Activated T-helper 2 cell treated with anti-CD3 and anti-CD28 coated beads, Interferon-gamma antibody, Interleukin-2, Interleukin-4, amounts not matched to agents 10 μg/mL and 5 μg/mL and 100 μg/mL, durations not matched to agents 14 hours and 24 hours and 36 hours (primary cell): ENCODE measurements around the gene DGUOK. TPM values are rescaled to one million over a fixed set of nuclear protein-coding genes. Genes with fewer than 3 reads are reported as not detected.

Experiments
- DNase-seq: peaks from one replicate; pipeline ENCODE4 v3.0.0; 2021; ENCODE audit warnings: low spot score
- H3K27ac Mint-ChIP-seq: one replicate; pipeline ENCODE4 v1.8.0; 2021; ENCODE audit warnings: mixed read lengths
- H3K27me3 Mint-ChIP-seq: one replicate; pipeline ENCODE4 v1.8.0; 2021; ENCODE audit warnings: low read depth, mixed read lengths
- H3K36me3 Mint-ChIP-seq: one replicate; pipeline ENCODE4 v1.8.0; 2021; ENCODE audit warnings: low read depth, mixed read lengths
- H3K4me1 Mint-ChIP-seq: one replicate; pipeline ENCODE4 v1.8.0; 2021; ENCODE audit warnings: low read depth, mixed read lengths
- H3K4me3 Mint-ChIP-seq: one replicate; pipeline ENCODE4 v1.8.0; 2021; ENCODE audit warnings: low read depth, mild to moderate bottlenecking, moderate library complexity, mixed read lengths
- H3K9me3 Mint-ChIP-seq: one replicate; pipeline ENCODE4 v1.8.0; 2021; ENCODE audit warnings: mixed read lengths
- intact Hi-C: fragments of 100-400 bp; cut with micrococcal nuclease; formaldehyde crosslinking; loops from one replicate; pipeline ENCODE4 v1.15.1; 2023
- total RNA-seq: library from RNA; stranded (reverse); gene quantifications from 2 replicates; pipeline ENCODE4 v1.2.3, GENCODE V29; 2022

DGUOK gene
- total RNA-seq, 1 donor from 2014 or later: 90.9 TPM

DNA sequence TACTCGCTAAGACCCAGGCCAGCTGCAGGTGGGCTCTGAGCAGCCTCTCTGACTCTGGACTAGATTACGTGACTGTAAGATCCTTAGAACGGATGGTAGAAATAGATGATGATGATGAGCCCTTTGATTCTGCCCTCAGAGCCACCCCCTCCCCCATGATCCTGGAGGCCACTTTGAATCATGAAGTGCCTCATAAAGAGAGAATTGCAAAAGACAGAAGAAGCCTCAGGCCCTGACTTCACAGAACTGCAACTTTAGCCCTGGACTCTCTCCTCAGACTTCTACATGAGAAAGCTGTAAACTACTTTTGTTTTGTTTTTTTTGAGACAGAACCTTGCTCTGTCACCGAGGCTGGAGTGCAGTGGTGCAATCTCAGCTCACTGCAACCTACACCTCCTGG lies 42.7 kb downstream of the DGUOK start:
- no peak for DNase-seq
- Mint-ChIP-seq H3K4me1 (peaks cover 64% of the 10 kb centered on the region), H3K27ac (no peak overlapping the region), H3K36me3 (peaks cover 3% of the 10 kb centered on the region), H3K9me3 (no peaks in the 10 kb centered on the region), H3K27me3 (no peaks in the 10 kb centered on the region), H3K4me3 (no peak overlapping the region)
- intact Hi-C loops: no loop called here

DNA sequence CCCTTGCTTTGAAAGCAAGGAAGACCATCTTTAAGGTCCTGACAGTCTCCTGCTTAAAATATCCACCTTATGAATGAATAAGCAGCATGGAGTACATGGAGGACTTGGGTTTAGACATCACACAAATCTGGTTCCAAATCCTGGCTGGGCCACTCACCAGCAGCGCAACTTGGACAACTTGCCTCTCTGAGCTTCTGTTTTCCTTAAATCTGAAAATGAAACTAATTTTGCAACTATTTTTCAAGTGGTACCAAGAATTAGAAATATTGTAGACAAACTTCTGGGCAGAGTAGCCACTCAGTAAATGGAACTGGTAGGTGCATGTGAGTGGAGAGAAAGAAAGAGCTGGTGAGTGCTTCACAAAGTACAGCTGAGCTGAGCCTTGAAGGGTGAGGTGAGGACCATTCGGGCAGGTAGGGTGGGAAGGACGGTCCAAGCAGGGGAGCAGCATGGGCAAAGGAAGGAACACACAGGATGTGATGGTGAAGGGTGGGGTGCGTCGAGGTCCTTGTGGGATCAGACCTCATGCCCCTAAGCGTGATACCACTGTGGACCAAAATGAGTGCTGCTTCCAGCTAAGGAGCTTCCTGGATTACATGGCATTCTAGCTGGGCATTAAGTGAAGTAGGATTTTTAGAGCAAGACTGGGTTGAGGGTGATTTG lies 43.6 kb downstream of the DGUOK start:
- DNase-seq: no peak
- intact Hi-C loops: no loop called here
- peaks cover 3% of the 10 kb centered on the region for H3K36me3 Mint-ChIP-seq
- no peaks in the 10 kb centered on the region for H3K9me3 Mint-ChIP-seq
- H3K27me3 Mint-ChIP-seq: no peaks in the 10 kb centered on the region
- peaks cover 56% of the 10 kb centered on the region for H3K4me1 Mint-ChIP-seq
- H3K27ac Mint-ChIP-seq: peak overlapping the region; percentile 83
- peak overlapping the region; percentile 61 for H3K4me3 Mint-ChIP-seq

DNA sequence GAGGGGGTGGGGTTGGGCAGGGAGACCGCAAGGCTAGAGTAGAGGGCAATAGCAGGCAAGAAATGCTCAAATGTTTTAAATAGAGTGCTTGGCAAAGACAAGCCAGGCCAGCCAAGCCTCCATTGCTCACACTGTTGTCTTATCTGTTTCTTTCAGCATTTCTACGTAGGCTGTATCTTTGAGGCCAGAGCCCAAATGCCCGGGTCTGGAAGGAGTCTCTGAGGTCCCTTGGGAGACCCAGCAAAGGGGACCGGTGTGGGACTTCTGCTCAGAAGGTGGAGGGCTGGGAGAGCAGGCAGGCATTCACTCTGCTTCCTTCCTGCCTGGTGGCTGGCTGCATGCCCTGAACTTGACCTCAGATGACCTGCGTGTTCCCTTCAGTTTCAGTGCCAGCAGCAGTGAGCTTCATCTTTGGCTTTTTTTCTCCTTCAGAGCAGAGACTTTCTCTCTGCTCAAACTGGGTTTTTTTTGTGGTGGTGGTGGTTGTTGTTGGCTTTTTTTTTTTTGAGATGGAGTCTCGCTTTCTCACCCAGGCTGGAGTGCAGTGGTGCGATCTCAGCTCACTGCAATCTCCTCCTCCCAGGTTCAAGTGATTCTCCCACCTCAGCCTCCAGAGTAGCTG lies 44.3 kb downstream of the DGUOK start:
- H3K27ac Mint-ChIP-seq: peak overlapping the region; percentile 83
- peaks cover 3% of the 10 kb centered on the region for H3K36me3 Mint-ChIP-seq
- DNase-seq: peak; percentile 54
- peaks cover 61% of the 10 kb centered on the region for H3K4me1 Mint-ChIP-seq
- H3K27me3 Mint-ChIP-seq: no peaks in the 10 kb centered on the region
- intact Hi-C loops: loop anchor here (1.0 kb wide), 1 partner anchor 8 kb away; no protein-coding TSS in a partner anchor
- no peaks in the 10 kb centered on the region for H3K9me3 Mint-ChIP-seq
- peak overlapping the region; percentile 61 for H3K4me3 Mint-ChIP-seq

DNA sequence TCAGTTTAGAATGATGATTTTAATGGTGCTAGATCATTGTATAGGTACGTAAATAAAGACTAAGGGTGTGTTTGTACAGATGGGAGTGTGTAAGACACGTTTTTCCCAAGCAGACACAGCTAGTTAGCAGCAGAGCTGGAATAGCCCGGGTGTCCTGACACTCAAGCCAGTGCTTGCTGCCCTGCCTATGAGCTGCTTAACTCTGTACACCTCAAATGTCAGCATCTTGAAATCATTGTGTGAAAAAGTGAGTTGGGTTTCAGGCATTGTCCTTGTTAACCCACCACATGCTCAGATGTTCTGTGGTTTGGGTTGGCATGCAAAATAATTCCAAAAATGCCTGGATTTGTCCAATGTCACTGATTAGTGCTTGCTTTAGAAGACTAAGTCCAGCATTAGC lies 45.0 kb downstream of the DGUOK start:
- H3K4me3 Mint-ChIP-seq: peak overlapping the region; percentile 61
- no peaks in the 10 kb centered on the region for H3K9me3 Mint-ChIP-seq
- H3K27ac Mint-ChIP-seq: peak overlapping the region; percentile 83
- H3K4me1 Mint-ChIP-seq: peaks cover 62% of the 10 kb centered on the region
- intact Hi-C loops: loop anchor here (1.0 kb wide), 1 partner anchor 8 kb away; no protein-coding TSS in a partner anchor
- no peaks in the 10 kb centered on the region for H3K27me3 Mint-ChIP-seq
- peaks cover 3% of the 10 kb centered on the region for H3K36me3 Mint-ChIP-seq
- DNase-seq: no peak

DNA sequence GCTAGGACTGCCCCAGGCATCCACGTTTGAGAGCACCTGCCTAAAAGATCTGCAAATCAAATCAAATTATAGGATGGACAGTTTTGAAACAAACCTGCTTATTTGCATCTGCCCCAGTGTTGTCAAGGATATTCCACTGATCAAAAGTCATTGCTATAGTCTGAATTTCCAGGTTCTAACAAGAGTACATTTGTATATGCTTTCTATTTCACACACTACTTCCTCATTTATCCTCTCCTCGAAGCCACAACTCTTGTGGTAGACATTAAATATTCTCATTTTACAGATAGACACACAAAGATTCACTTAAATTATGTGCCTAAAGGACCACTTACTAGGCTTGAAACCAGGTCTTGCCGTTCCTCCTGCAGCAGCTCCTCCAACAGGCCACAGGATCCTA lies 46.2 kb downstream of the DGUOK start:
- Mint-ChIP-seq H3K9me3 (no peaks in the 10 kb centered on the region), H3K27ac (no peak overlapping the region), H3K4me1 (peaks cover 66% of the 10 kb centered on the region), H3K36me3 (peaks cover 3% of the 10 kb centered on the region), H3K27me3 (no peaks in the 10 kb centered on the region), H3K4me3 (no peak overlapping the region)
- no peak for DNase-seq
- intact Hi-C loops: no loop called here

DNA sequence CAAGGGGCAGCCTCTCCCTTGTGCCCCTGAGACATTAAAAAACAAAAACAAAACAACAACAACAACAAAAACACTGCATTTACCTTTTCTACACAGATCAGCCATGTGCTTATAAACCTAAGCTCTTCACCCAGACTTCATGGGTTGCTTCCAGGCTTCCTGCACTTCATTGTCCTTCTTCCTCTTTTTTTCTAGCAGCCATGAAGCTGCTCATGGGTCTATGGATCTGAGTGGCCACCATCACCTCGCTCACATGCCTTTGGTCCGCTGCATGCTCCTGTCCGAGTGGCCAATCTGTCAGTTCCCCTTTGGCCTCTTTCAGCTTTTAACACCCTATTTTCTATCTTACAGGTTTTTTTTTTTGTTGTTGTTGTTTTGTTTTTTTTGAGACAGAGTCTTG lies 49.1 kb downstream of the DGUOK start:
- H3K4me1 Mint-ChIP-seq: peaks cover 65% of the 10 kb centered on the region

DNA sequence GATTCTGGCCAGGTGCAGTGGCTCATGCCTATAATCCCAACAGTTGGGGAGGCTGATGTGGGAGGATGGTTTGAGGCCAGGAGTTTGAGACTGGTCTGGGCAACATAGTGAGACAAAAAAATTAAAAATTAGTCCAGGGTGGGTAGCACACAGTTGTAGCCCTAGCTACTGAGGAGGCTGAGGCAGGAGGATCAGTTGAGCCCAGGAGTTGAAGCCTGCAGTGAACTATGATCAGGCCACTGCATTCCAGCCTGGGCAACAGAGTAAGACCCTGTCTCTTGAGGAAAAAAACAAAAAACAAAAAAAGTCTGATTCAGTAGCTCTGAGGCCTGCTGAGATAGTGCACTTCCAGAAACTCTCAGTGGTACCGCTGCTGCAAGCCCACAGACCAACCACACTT lies 50.1 kb downstream of the DGUOK start:
- Mint-ChIP-seq H3K9me3 (no peaks in the 10 kb centered on the region), H3K27me3 (no peaks in the 10 kb centered on the region), H3K36me3 (peaks cover 6% of the 10 kb centered on the region), H3K4me3 (no peak overlapping the region), H3K4me1 (peaks cover 62% of the 10 kb centered on the region), H3K27ac (no peak overlapping the region)
- intact Hi-C loops: no loop called here
- no peak for DNase-seq

More for the DNA sequence above, 49.1 kb downstream of the DGUOK start:
- no peak for DNase-seq
- H3K36me3 Mint-ChIP-seq: peaks cover 6% of the 10 kb centered on the region
- H3K27ac Mint-ChIP-seq: no peak overlapping the region
- no peaks in the 10 kb centered on the region for H3K27me3 Mint-ChIP-seq
- H3K4me3 Mint-ChIP-seq: no peak overlapping the region
- H3K9me3 Mint-ChIP-seq: no peaks in the 10 kb centered on the region
- intact Hi-C loops: no loop called here

DNA sequence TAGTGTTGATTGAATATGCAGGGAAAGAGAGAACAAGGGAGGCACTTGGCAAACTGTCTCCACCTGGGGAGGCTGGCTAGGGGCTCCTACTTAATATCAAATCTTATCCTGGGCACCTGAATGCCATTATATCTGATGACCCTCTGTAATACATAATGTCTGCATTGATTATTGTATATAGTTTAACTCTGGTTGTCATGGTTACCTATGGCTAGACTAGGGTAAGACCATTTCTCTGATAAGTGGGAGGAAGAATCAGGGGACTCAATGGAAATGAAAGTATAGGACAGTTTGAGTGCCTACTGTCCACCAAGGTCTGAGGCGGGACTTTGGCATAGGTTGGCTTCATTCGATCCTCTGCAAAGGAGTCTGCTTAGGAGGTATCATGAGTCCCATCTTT lies 50.8 kb downstream of the DGUOK start:
- peaks cover 57% of the 10 kb centered on the region for H3K4me1 Mint-ChIP-seq

DNA sequence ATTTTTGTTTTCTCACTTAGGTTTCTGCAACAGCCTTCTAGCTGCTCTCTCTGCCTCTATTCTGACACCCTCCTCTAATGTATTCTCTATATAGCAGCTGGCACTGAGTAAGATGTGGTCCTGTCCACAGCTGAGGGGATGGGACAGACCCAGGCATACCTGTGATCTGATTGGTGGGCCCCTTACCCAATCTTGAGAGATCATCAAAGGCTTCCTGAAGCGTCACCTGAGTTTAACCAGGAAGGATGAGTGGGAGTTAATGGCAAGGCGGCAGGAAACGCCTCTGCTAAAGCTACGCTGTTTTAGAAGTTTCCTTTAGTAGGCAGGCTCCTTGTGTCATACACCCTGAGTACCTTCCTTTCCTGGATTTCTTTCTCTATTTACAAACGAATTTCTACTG lies 52.3 kb downstream of the DGUOK start:
- H3K4me1 Mint-ChIP-seq: peaks cover 60% of the 10 kb centered on the region
- intact Hi-C loops: loop anchor here (1.0 to 2.0 kb wide), 2 partner anchors 8 to 14 kb away; no protein-coding TSS in a partner anchor
- peak overlapping the region; percentile 73 for H3K4me3 Mint-ChIP-seq
- peak overlapping the region; percentile 81 for H3K27ac Mint-ChIP-seq
- peak; percentile 57 for DNase-seq
- H3K27me3 Mint-ChIP-seq: no peaks in the 10 kb centered on the region
- no peaks in the 10 kb centered on the region for H3K9me3 Mint-ChIP-seq
- H3K36me3 Mint-ChIP-seq: peaks cover 9% of the 10 kb centered on the region

More for the DNA sequence above, 50.8 kb downstream of the DGUOK start:
- H3K27ac Mint-ChIP-seq: no peak overlapping the region
- no peaks in the 10 kb centered on the region for H3K27me3 Mint-ChIP-seq
- peaks cover 6% of the 10 kb centered on the region for H3K36me3 Mint-ChIP-seq
- no peaks in the 10 kb centered on the region for H3K9me3 Mint-ChIP-seq
- H3K4me3 Mint-ChIP-seq: no peak overlapping the region
- intact Hi-C loops: no loop called here
- DNase-seq: no peak

DNA sequence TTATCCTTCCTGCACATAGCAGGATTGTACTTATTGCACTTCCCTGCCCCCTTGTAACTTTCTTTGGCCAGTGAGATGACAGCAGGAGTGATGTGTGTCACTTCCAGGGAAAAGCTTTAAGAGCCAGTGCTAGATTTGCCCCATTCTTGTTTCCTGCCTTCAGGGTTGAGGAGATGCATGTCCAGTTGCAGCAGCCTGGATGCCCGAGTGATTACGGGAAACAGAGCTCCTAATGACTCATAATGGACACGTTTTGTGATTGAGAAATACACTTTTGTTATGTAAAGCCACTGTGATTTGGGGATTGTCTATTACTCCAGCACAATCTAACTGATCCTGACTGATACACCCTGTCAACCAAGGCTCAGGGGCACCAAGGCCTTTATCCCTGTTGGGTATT lies 53.0 kb downstream of the DGUOK start:
- peak overlapping the region; percentile 81 for H3K27ac Mint-ChIP-seq
- H3K36me3 Mint-ChIP-seq: peaks cover 9% of the 10 kb centered on the region
- H3K4me3 Mint-ChIP-seq: peak overlapping the region; percentile 73
- H3K4me1 Mint-ChIP-seq: peaks cover 60% of the 10 kb centered on the region
- no peak for DNase-seq
- intact Hi-C loops: loop anchor here (1.0 to 10.0 kb wide), 3 partner anchors 8 to 225 kb away; no protein-coding TSS in a partner anchor
- H3K27me3 Mint-ChIP-seq: no peaks in the 10 kb centered on the region
- H3K9me3 Mint-ChIP-seq: no peaks in the 10 kb centered on the region

DNA sequence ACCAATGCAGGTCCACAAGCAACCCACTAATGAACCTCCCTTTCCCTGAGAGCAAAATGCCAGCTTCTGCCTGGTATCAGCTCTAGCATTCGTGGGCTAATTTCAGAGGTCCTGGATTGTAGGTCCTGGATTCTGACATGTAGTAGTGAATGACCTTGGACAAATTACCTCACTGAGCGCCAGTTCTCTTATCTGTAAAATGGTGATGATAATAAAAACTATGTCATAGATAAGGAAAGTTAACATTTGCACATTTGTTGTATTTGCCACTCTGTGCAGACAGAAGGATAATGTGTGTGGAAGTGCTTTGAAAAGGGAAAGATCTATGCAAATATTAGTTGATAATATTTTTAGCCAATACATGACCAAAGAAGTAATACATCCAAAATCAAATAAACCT lies 53.9 kb downstream of the DGUOK start:
- no peak overlapping the region for H3K27ac Mint-ChIP-seq
- H3K4me3 Mint-ChIP-seq: peak overlapping the region; percentile 81
- no peaks in the 10 kb centered on the region for H3K27me3 Mint-ChIP-seq
- no peaks in the 10 kb centered on the region for H3K9me3 Mint-ChIP-seq
- intact Hi-C loops: loop anchor here (10.0 kb wide), 1 partner anchor 224 kb away; no protein-coding TSS in a partner anchor
- no peak for DNase-seq
- H3K4me1 Mint-ChIP-seq: peaks cover 57% of the 10 kb centered on the region
- peaks cover 9% of the 10 kb centered on the region for H3K36me3 Mint-ChIP-seq

DNA sequence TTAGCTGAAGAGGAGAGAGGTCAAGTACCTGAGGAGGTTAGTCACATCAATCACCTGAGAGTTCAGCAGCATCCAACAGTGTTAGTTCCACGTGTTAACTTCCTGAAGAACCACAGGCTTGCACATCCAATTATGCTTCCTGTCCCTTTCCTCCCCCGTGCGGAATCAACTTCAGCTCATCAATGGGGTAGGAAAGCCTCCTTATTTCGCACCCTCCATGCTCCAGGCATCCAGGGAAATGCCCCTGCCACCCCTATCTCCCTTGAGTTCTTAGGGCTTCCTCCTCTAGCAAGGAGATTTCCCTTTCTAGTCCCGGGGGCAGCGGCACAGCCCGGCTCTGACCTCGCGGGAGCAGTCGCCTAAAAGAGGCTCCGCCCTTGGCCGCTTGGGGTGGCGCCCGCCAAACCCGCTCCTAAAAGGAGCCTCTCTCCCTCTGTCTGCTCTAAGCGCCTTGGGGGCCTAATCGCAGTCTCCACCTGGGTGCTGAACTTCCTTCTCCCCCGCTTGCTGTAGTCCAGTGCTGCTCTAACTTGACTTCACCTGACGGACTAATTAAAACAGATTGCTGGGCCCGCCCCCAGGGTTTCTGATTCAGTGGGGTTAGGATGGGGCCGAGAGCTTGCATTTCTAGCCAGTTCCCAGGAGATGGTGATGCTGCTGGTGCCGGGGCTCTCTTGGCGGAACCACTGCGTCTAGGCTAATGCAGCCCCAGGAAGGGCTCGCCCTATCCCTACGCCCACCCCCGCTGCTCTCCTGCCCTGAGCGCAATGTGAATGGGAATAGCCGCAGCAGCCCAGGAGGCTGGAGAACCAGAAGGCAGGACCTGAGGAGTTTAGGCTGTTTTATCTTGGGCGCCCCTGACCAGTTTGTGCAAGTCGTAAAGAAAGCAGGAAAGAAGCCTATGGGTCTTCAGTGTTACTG lies 54.7 kb downstream of the DGUOK start:
- no peaks in the 10 kb centered on the region for H3K9me3 Mint-ChIP-seq
- H3K27me3 Mint-ChIP-seq: no peaks in the 10 kb centered on the region
- peak overlapping the region; percentile 11 for H3K27ac Mint-ChIP-seq
- intact Hi-C loops: loop anchor here (1.0 to 10.0 kb wide), 2 partner anchors 18 to 223 kb away; no protein-coding TSS in a partner anchor
- H3K4me3 Mint-ChIP-seq: peak overlapping the region; percentile 81
- H3K4me1 Mint-ChIP-seq: peaks cover 57% of the 10 kb centered on the region
- peaks cover 16% of the 10 kb centered on the region for H3K36me3 Mint-ChIP-seq
- DNase-seq: no peak
